Glutamatergic neuron (in vitro differentiated cells): Measurements from ENCODE around the gene SYNE2. TPM values are rescaled to one million over a fixed set of nuclear protein-coding genes. Genes with fewer than 3 reads are reported as not detected.

Source experiments
- DNase-seq: peaks from one replicate; pipeline ENCODE4 v3.0.0; 2022
- H3K27ac Mint-ChIP-seq: one replicate; pipeline ENCODE4 v1.8.0; 2020; ENCODE audit warnings: mild to moderate bottlenecking, mixed read lengths, inconsistent platforms; ENCODE audit not compliant: unreplicated experiment
- H3K27me3 Mint-ChIP-seq: one replicate; pipeline ENCODE4 v1.8.0; 2020; ENCODE audit warnings: mild to moderate bottlenecking, moderate library complexity, mixed read lengths, inconsistent platforms; ENCODE audit not compliant: unreplicated experiment
- H3K36me3 Mint-ChIP-seq: one replicate; pipeline ENCODE4 v1.8.0; 2020; ENCODE audit warnings: mild to moderate bottlenecking, mixed read lengths, inconsistent platforms; ENCODE audit not compliant: unreplicated experiment
- H3K4me1 Mint-ChIP-seq: one replicate; pipeline ENCODE4 v1.8.0; 2020; ENCODE audit warnings: mild to moderate bottlenecking, low read depth, mixed read lengths, inconsistent platforms; ENCODE audit not compliant: unreplicated experiment
- H3K4me3 Mint-ChIP-seq: one replicate; pipeline ENCODE4 v1.8.0; 2020; ENCODE audit warnings: mild to moderate bottlenecking, mixed read lengths, inconsistent platforms; ENCODE audit not compliant: unreplicated experiment
- H3K9me3 Mint-ChIP-seq: one replicate; pipeline ENCODE4 v1.8.0; 2020; ENCODE audit warnings: mild to moderate bottlenecking, moderate library complexity, mixed read lengths, inconsistent platforms; ENCODE audit not compliant: unreplicated experiment
- CTCF ChIP-seq: fragments of 200-600 bp; sonication (generic); IDR thresholded peaks from one replicate; pipeline ENCODE4 v1.5.0; 2021; ENCODE audit not compliant: partially characterized antibody, unreplicated experiment
- total RNA-seq: library from RNA; stranded (reverse); fragmentation: NEBNext Ultra II Directional; extraction: Animal tissue kit (Norgen Biotek cat#: 25700); gene quantifications from one replicate; pipeline ENCODE4 v1.2.1, GENCODE V29; 2021; ENCODE audit not compliant: unreplicated experiment

The SYNE2 gene
- total RNA-seq, 1 donor from 2014 or later = 81.7 TPM

- no peaks in the 10 kb centered on the region for H3K36me3 Mint-ChIP-seq
- no peak for TF ChIP-seq CTCF
- H3K4me1 Mint-ChIP-seq = peaks cover 22% of the 10 kb centered on the region
- H3K9me3 Mint-ChIP-seq = no peaks in the 10 kb centered on the region
- no peak overlapping the region for H3K27ac Mint-ChIP-seq
- DNase-seq = no peak
- H3K27me3 Mint-ChIP-seq = peaks cover 2% of the 10 kb centered on the region
- H3K4me3 Mint-ChIP-seq = no peak overlapping the region
Observed at GRCh38 chr14:64195199-64195598, 342.4 kb downstream of the SYNE2 start.

DNA sequence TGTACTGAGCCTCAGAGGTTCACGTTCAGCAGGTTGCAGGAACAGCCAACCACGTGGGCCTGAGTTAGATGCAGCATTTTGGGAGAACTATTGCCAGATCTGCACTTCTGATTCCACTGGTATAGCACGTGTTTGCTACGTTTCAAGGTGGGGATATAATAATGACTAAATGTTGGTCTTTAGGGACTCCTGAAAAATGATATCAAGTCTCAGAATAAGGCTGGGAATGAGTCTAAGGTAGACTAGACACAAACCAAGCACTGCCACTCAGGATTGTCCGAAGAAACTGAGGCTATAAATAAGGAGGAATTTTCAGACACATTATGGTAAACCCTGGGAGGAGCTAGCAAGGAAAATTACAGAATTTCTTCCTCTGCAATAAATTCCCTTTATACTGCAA is 343.3 kb downstream of the SYNE2 start:
- Mint-ChIP-seq H3K36me3 (no peaks in the 10 kb centered on the region), H3K27ac (peak overlapping the region; percentile 34), H3K4me1 (peaks cover 29% of the 10 kb centered on the region), H3K4me3 (no peak overlapping the region), H3K27me3 (peaks cover 2% of the 10 kb centered on the region), H3K9me3 (no peaks in the 10 kb centered on the region)
- TF ChIP-seq CTCF = no peak
- DNase-seq = no peak

- peak; percentile 82 for DNase-seq
- Mint-ChIP-seq H3K27me3 (peaks cover 2% of the 10 kb centered on the region), H3K4me1 (peaks cover 29% of the 10 kb centered on the region), H3K4me3 (peak overlapping the region; percentile 89), H3K36me3 (no peaks in the 10 kb centered on the region), H3K27ac (peak overlapping the region; percentile 91), H3K9me3 (no peaks in the 10 kb centered on the region)
- TF ChIP-seq CTCF = no peak
Observed at GRCh38 chr14:64196814-64197411, 344.1 kb downstream of the SYNE2 start.

DNA sequence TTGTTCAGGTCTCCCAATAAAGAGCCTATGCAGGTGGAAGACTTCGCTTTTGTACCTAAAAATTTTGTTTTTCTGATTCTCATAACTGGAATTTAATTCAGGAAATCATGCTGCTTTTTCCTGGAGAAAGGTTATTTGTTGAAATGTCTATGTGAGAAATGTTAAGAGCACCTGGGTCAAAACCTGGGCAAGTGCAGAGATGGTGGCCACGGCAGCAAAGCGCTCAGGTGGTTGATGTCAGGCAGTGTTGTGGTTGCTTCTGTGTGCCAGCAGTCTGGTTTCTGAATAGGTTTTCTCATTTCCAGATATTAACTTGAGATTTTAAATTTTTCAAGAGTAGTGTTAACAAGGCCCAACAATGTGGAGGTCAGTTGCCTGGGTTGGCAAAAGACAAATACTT is 345.2 kb downstream of the SYNE2 start:
- Mint-ChIP-seq H3K9me3 (no peaks in the 10 kb centered on the region), H3K27ac (no peak overlapping the region), H3K4me1 (peaks cover 29% of the 10 kb centered on the region), H3K27me3 (peaks cover 2% of the 10 kb centered on the region), H3K4me3 (peak overlapping the region; percentile 20), H3K36me3 (no peaks in the 10 kb centered on the region)
- DNase-seq = no peak
- no peak for TF ChIP-seq CTCF

- no peak for TF ChIP-seq CTCF
- Mint-ChIP-seq H3K36me3 (no peaks in the 10 kb centered on the region), H3K27me3 (peaks cover 2% of the 10 kb centered on the region), H3K4me1 (peaks cover 29% of the 10 kb centered on the region), H3K4me3 (no peak overlapping the region), H3K27ac (no peak overlapping the region), H3K9me3 (no peaks in the 10 kb centered on the region)
- DNase-seq = no peak
Observed at GRCh38 chr14:64198486-64198885, 345.7 kb downstream of the SYNE2 start.
